Keratinocyte (primary cell): ENCODE results near the gene OR2M2. TPM values are rescaled to one million over a fixed set of nuclear protein-coding genes. Genes with fewer than 3 reads are reported as not detected.

Experiments used
- DNase-seq: peaks from one replicate; pipeline ENCODE4 v3.0.0-alpha.2; 2011; ENCODE audit warnings: low read depth, missing footprints, low spot score
- FAIRE-seq: peaks from 2 replicates; lab custom pipeline; 2011; peaks lifted over from hg19 to GRCh38; lab: Jason Lieb, UNC
- H2AFZ ChIP-seq: 2 replicates; pipeline ENCODE4 v1.6.0; 2012; ENCODE audit warnings: low read length, control low read depth, inconsistent platforms; ENCODE audit not compliant: control insufficient read depth
- H3K27ac ChIP-seq: 2 replicates; pipeline ENCODE4 v1.5.1; 2011; ENCODE audit warnings: low read length; ENCODE audit not compliant: control insufficient read depth, insufficient read depth
- H3K27me3 ChIP-seq: 3 replicates; pipeline ENCODE4 v1.6.0; 2011; ENCODE audit warnings: low read length; ENCODE audit not compliant: control insufficient read depth, insufficient read depth; ENCODE audit errors: extremely low read depth
- H3K36me3 ChIP-seq, 2 experiments: 2 replicates in 1 of 2; 3 replicates in 1 of 2; pipeline ENCODE4 v1.5.1; 2011; ENCODE audit warnings: low read length in 2 of 2, mild to moderate bottlenecking in 1 of 2; ENCODE audit not compliant: control insufficient read depth in 2 of 2, insufficient read depth in 2 of 2; ENCODE audit errors: extremely low read depth in 1 of 2
- H3K4me1 ChIP-seq: 3 replicates; pipeline ENCODE4 v1.5.1; 2011; ENCODE audit warnings: low read length; ENCODE audit not compliant: control insufficient read depth, insufficient read depth; ENCODE audit errors: extremely low read depth
- H3K4me2 ChIP-seq: 3 replicates; pipeline ENCODE4 v1.6.0; 2011; ENCODE audit warnings: low read depth, low read length; ENCODE audit not compliant: control insufficient read depth, insufficient read depth; ENCODE audit errors: extremely low read depth
- H3K4me3 ChIP-seq, 3 experiments: fragments of 200-600 bp in 1 of 3; sonication (generic) in 1 of 3; 2 replicates in 2 of 3; 3 replicates in 1 of 3; pipeline ENCODE4 v1.5.1; 2011 to 2016; ENCODE audit warnings: low read length in 3 of 3, mild to moderate bottlenecking in 3 of 3, control low read depth in 2 of 3, inconsistent platforms in 1 of 3, low read depth in 1 of 3, mixed read lengths in 1 of 3, mixed run types in 1 of 3, moderate library complexity in 1 of 3; ENCODE audit not compliant: control insufficient read depth in 2 of 3, insufficient read depth in 2 of 3; ENCODE audit errors: extremely low read depth in 1 of 3
- H3K79me2 ChIP-seq: 2 replicates; pipeline ENCODE4 v1.6.0; 2012; ENCODE audit warnings: low read length; ENCODE audit not compliant: control insufficient read depth, insufficient read depth
- H3K9ac ChIP-seq: 3 replicates; pipeline ENCODE4 v1.6.0; 2011; ENCODE audit warnings: low read length; ENCODE audit not compliant: control insufficient read depth, insufficient read depth; ENCODE audit errors: extremely low read depth
- H3K9me1 ChIP-seq: 3 replicates; pipeline ENCODE4 v1.6.0; 2011; ENCODE audit warnings: low read length; ENCODE audit not compliant: control insufficient read depth, insufficient read depth; ENCODE audit errors: extremely low read depth
- H3K9me3 ChIP-seq: 2 replicates; pipeline ENCODE4 v1.5.1; 2012; ENCODE audit warnings: low read depth, low read length; ENCODE audit not compliant: control insufficient read depth
- H4K20me1 ChIP-seq: 3 replicates; pipeline ENCODE4 v1.6.0; 2011; ENCODE audit warnings: low read length; ENCODE audit not compliant: control insufficient read depth, insufficient read depth; ENCODE audit errors: extremely low read depth
- CTCF ChIP-seq, 3 experiments: IDR thresholded peaks in 1 of 3; conservative IDR thresholded peaks in 1 of 3; optimal IDR thresholded peaks in 1 of 3; 2 replicates in 2 of 3; 3 replicates in 1 of 3; pipeline versions ENCODE3 to v1.5.1; 2011; ENCODE audit warnings: low read length in 3 of 3, mild to moderate bottlenecking in 3 of 3, moderate library complexity in 2 of 3, control low read depth in 1 of 3, inconsistent platforms in 1 of 3; ENCODE audit not compliant: insufficient read depth in 2 of 3; ENCODE audit errors: extremely low read depth in 1 of 3
- EZH2 ChIP-seq: IDR thresholded peaks from one replicate; pipeline ENCODE4 v1.6.1; 2012; ENCODE audit warnings: inconsistent platforms, mild to moderate bottlenecking, low read length, moderate library complexity
- dilution Hi-C: fragments of 300-500 bp; cut with MboI; formaldehyde crosslinking; loops from one replicate; pipeline ENCODE4 v1.7.0; 2020; ENCODE audit warnings: low sequenced_read_pairs; ENCODE audit not compliant: extremely low pct_ligation_motif_present
- polyA plus RNA-seq, 5 experiments: library from polyadenylated mRNA; depleted of rRNA in 3 of 5; stranded (reverse) in 3 of 5; stranded (forward) in 1 of 5; unstranded in 1 of 5; fragments of >200 nt; gene quantifications; 1 replicate in 1 of 5; 2 replicates in 3 of 5; 3 replicates in 1 of 5; pipeline versions ENCODE4 v1.2.1 to v1.2.3, GENCODE V29; 2011 to 2012; ENCODE audit warnings: missing spikeins in 2 of 5, low read depth in 1 of 5, low replicate concordance in 1 of 5

OR2M2 gene
- polyA plus RNA-seq, 1 donor (not counting 4 experiments of a cell fraction or from before 2014, with no cell fraction given) = not detected

- H3K9me3 ChIP-seq = peaks cover 4% of the 10 kb centered on the region
- H3K27me3 ChIP-seq = no peaks in the 10 kb centered on the region
- H3K27ac ChIP-seq = no peak overlapping the region
- H3K36me3 ChIP-seq = no peaks in the 10 kb centered on the region
- no peak overlapping the region for H3K4me2 ChIP-seq
- dilution Hi-C loops = no loop called here
- no peak for DNase-seq
- FAIRE-seq = no peak
- H3K4me1 ChIP-seq = no peaks in the 10 kb centered on the region
- no peak for TF ChIP-seq EZH2
- TF ChIP-seq CTCF (optimal IDR thresholded peaks at IDR 0.05 in 1 of 3, IDR thresholded peaks at IDR 0.05 in 1 of 3, conservative IDR thresholded peaks at IDR 0.05 in 1 of 3; ENCODE audit: extremely low read depth in 1 of 3, insufficient read depth in 2 of 3, low read length in 3 of 3) = no peak
- no peaks in the 10 kb centered on the region for H3K79me2 ChIP-seq
- no peaks in the 10 kb centered on the region for H3K9me1 ChIP-seq
- H4K20me1 ChIP-seq = no peaks in the 10 kb centered on the region
- H2AFZ ChIP-seq = no peak overlapping the region
- H3K4me3 ChIP-seq = no peak overlapping the region
- no peak overlapping the region for H3K9ac ChIP-seq
Observed at GRCh38 chr1:248229360-248229908, 54.8 kb downstream of the OR2M2 start.

Other genes with a start within 250 kb of the OR2M2 start
- gene OR2AJ1, start 249.9 kb upstream of the OR2M2 start, polyA plus RNA-seq = not detected in 3 replicates
- not detected in 3 replicates for gene OR2L8, start 226.0 kb upstream of the OR2M2 start, polyA plus RNA-seq
- not detected in 3 replicates for gene OR2AK2, start 209.6 kb upstream of the OR2M2 start, polyA plus RNA-seq
- gene OR2L5, start 161.2 kb upstream of the OR2M2 start, polyA plus RNA-seq = not detected in 3 replicates
- gene OR2L2, start 144.8 kb upstream of the OR2M2 start, polyA plus RNA-seq = 0.03 TPM in 1 of 3 replicates, not detected in the others
- gene OR2L3, start 128.0 kb upstream of the OR2M2 start, polyA plus RNA-seq = not detected in 3 replicates
- gene OR2L13, start 79.6 kb upstream of the OR2M2 start, polyA plus RNA-seq = not detected in 3 replicates
- not detected in 3 replicates for gene OR2M5, start 29.7 kb upstream of the OR2M2 start, polyA plus RNA-seq
- gene OR2M3, start 22.4 kb downstream of the OR2M2 start, polyA plus RNA-seq = not detected in 3 replicates
- not detected in 3 replicates for gene OR2M4, start 56.6 kb downstream of the OR2M2 start, polyA plus RNA-seq
- gene OR2T33, start 103.2 kb downstream of the OR2M2 start, polyA plus RNA-seq = not detected in 3 replicates
- not detected in 3 replicates for gene OR2T12, start 128.6 kb downstream of the OR2M2 start, polyA plus RNA-seq
- not detected in 3 replicates for gene OR2M7, start 149.7 kb downstream of the OR2M2 start, polyA plus RNA-seq
- not detected in 3 replicates for gene OR14C36, start 174.0 kb downstream of the OR2M2 start, polyA plus RNA-seq
- gene OR2T4, start 186.8 kb downstream of the OR2M2 start, polyA plus RNA-seq = not detected in 3 replicates
- not detected in 3 replicates for gene OR2T6, start 200.9 kb downstream of the OR2M2 start, polyA plus RNA-seq
- gene OR2T1, start 228.2 kb downstream of the OR2M2 start, polyA plus RNA-seq = not detected in 3 replicates